NT2/D1 (cell line): ENCODE measurements around the gene GRAMD2B.

Source experiments
- DNase-seq: peaks from one replicate; pipeline ENCODE4 v3.0.0-alpha.2; 2011; ENCODE audit warnings: low read depth, low spot score
- H3K27me3 ChIP-seq: 2 replicates; pipeline ENCODE4 v1.6.0; 2011; ENCODE audit warnings: mild to moderate bottlenecking; ENCODE audit not compliant: insufficient read length, insufficient read depth
- H3K36me3 ChIP-seq: 2 replicates; pipeline ENCODE4 v1.6.1; 2011; ENCODE audit warnings: mild to moderate bottlenecking, low read length, mixed read lengths; ENCODE audit not compliant: insufficient read depth, insufficient read length
- H3K4me1 ChIP-seq: 2 replicates; pipeline ENCODE4 v1.5.1; 2011; ENCODE audit not compliant: insufficient read depth, insufficient read length
- H3K4me3 ChIP-seq: 2 replicates; pipeline ENCODE4 v1.5.1; 2011; ENCODE audit warnings: low read depth; ENCODE audit not compliant: insufficient read length
- H3K9ac ChIP-seq: 2 replicates; pipeline ENCODE4 v1.6.0; 2011; ENCODE audit warnings: low read depth; ENCODE audit not compliant: insufficient read length
- H3K9me3 ChIP-seq: 2 replicates; pipeline ENCODE4 v1.5.1; 2011; ENCODE audit warnings: mild to moderate bottlenecking, low read length; ENCODE audit not compliant: insufficient read depth
- SUZ12 ChIP-seq: IDR thresholded peaks from 2 replicates; pipeline ENCODE4 v1.6.1; 2011; ENCODE audit not compliant: insufficient read length, insufficient read depth; ENCODE audit errors: extremely low read depth
- YY1 ChIP-seq: IDR thresholded peaks from 2 replicates; pipeline ENCODE4 v1.6.1; 2011; ENCODE audit not compliant: insufficient read length, insufficient read depth
- ZNF274 ChIP-seq: IDR thresholded peaks from 2 replicates; pipeline ENCODE4 v1.6.1; 2011; ENCODE audit warnings: mild to moderate bottlenecking, low read depth, low read length

The GRAMD2B gene

GRCh38 chr5:126443374-126443851 lies 20.2 kb downstream of the GRAMD2B start:
- no peaks in the 10 kb centered on the region for H3K27me3 ChIP-seq
- TF ChIP-seq ZNF274 (no peak), SUZ12 (no peak), YY1 (no peak)
- no peak for DNase-seq

DNA sequence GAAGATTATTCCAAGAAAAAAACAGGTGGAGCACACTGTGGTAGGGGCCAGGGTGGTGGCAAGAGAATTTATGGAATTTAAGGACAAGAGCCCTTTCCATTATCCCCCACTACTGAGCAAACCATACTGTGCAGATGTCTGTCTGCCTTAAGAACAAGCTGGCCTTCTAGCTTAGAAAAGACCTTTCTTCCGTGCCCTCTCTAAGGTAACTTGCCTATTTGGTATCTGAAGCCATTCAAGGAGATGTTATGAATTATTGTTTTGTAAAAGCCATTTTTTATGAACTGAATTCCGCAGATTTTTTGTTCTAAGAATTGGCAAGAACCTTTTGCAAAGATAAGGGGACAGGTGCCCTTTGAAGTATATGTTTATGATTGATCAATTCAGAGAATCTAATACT lies 20.9 kb downstream of the GRAMD2B start:
- no peaks in the 10 kb centered on the region for H3K9me3 ChIP-seq
- H3K9ac ChIP-seq, result no peak overlapping the region
- TF ChIP-seq ZNF274 (no peak), YY1 (no peak), SUZ12 (no peak)
- H3K4me1 ChIP-seq, result no peaks in the 10 kb centered on the region
- no peaks in the 10 kb centered on the region for H3K36me3 ChIP-seq
- no peak overlapping the region for H3K4me3 ChIP-seq
- H3K27me3 ChIP-seq, result no peaks in the 10 kb centered on the region
- DNase-seq, result no peak

More at GRCh38 chr5:126443374-126443851, 20.2 kb downstream of the GRAMD2B start:
- H3K4me3 ChIP-seq, result no peak overlapping the region
- no peaks in the 10 kb centered on the region for H3K36me3 ChIP-seq
- H3K4me1 ChIP-seq, result no peaks in the 10 kb centered on the region
- H3K9ac ChIP-seq, result no peak overlapping the region
- H3K9me3 ChIP-seq, result no peaks in the 10 kb centered on the region

GRCh38 chr5:126445502-126446174 lies 22.4 kb downstream of the GRAMD2B start:
- DNase-seq, result no peak
- Histone ChIP-seq H3K9me3 (no peaks in the 10 kb centered on the region), H3K4me3 (no peak overlapping the region), H3K36me3 (no peaks in the 10 kb centered on the region), H3K4me1 (peaks cover 1% of the 10 kb centered on the region), H3K27me3 (no peaks in the 10 kb centered on the region), H3K9ac (no peak overlapping the region)
- TF ChIP-seq ZNF274 (no peak), SUZ12 (no peak), YY1 (no peak)

- no peak for DNase-seq
- Histone ChIP-seq H3K36me3 (no peaks in the 10 kb centered on the region), H3K9ac (no peak overlapping the region), H3K27me3 (no peaks in the 10 kb centered on the region), H3K4me3 (no peak overlapping the region), H3K9me3 (no peaks in the 10 kb centered on the region), H3K4me1 (peaks cover 4% of the 10 kb centered on the region)
- TF ChIP-seq YY1 (no peak), SUZ12 (no peak), ZNF274 (no peak)
Measured at GRCh38 chr5:126446498-126447224, 23.5 kb downstream of the GRAMD2B start.

DNA sequence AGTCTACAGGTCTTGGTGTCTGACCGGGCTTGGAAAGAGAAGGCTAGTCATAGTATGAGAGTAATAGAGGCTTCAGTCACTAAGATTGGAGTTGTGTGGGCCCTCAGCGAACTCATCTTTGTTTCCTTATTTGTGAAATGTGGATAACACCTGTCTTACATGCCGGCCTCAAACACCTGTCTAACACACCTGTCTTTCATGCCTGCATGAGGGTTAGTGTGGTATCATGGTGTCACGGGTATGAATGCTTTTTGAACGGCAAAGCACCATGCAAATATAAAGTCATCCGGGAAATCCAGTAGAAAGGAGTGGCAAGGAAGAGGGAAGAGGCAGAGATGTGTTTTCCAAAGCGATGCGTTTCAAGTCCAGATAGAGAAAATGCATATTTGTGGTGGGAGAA lies 25.5 kb downstream of the GRAMD2B start:
- H3K36me3 ChIP-seq, result no peaks in the 10 kb centered on the region
- no peaks in the 10 kb centered on the region for H3K27me3 ChIP-seq
- TF ChIP-seq ZNF274 (no peak), YY1 (no peak), SUZ12 (no peak)
- DNase-seq, result no peak
- no peak overlapping the region for H3K4me3 ChIP-seq
- no peaks in the 10 kb centered on the region for H3K9me3 ChIP-seq
- peaks cover 4% of the 10 kb centered on the region for H3K4me1 ChIP-seq
- no peak overlapping the region for H3K9ac ChIP-seq

- Histone ChIP-seq H3K4me1 (peaks cover 4% of the 10 kb centered on the region), H3K9me3 (no peaks in the 10 kb centered on the region), H3K4me3 (no peak overlapping the region), H3K36me3 (no peaks in the 10 kb centered on the region), H3K9ac (no peak overlapping the region), H3K27me3 (no peaks in the 10 kb centered on the region)
- TF ChIP-seq YY1 (no peak), ZNF274 (no peak), SUZ12 (no peak)
- DNase-seq, result no peak
Measured at GRCh38 chr5:126449751-126450271, 26.6 kb downstream of the GRAMD2B start.

- no peak overlapping the region for H3K9ac ChIP-seq
- no peaks in the 10 kb centered on the region for H3K36me3 ChIP-seq
- no peak for DNase-seq
- H3K4me1 ChIP-seq, result peaks cover 4% of the 10 kb centered on the region
- TF ChIP-seq SUZ12, result no peak
- no peak for TF ChIP-seq YY1
- no peak for TF ChIP-seq ZNF274
- no peak overlapping the region for H3K4me3 ChIP-seq
- H3K27me3 ChIP-seq, result no peaks in the 10 kb centered on the region
- no peaks in the 10 kb centered on the region for H3K9me3 ChIP-seq
Measured at GRCh38 chr5:126450346-126450745, 27.1 kb downstream of the GRAMD2B start.
